OCI-LY7 (cell line): ENCODE measurements around the gene LINGO3. TPM values are rescaled to one million over a fixed set of nuclear protein-coding genes. Genes with fewer than 3 reads are reported as not detected.

Experiments
- BruUV-seq: library from RNA; stranded (reverse); fragments of 400-500 nt; replicated peaks from 2 replicates; lab custom pipeline; 2021; lab: Mats Ljungman, UMichigan
- CTCF ChIA-PET: fragments of 300-600 bp; sonication (Branson Sonifier 250); formaldehyde crosslinking; loops from one replicate; lab custom pipeline; 2022; ENCODE audit warnings: antibody characterized with exemption; ENCODE audit not compliant: unreplicated experiment; lab: Charles Lee
- POLR2A ChIA-PET: fragments of 300-600 bp; sonication (Branson Sonifier 250); formaldehyde crosslinking; loops from one replicate; lab custom pipeline; 2022; ENCODE audit warnings: antibody characterized with exemption; lab: Charles Lee
- DNase-seq: peaks from one replicate; pipeline ENCODE4 v3.0.0-alpha.2; 2015; ENCODE audit warnings: low spot score
- H2AFZ ChIP-seq: fragments of 200-600 bp; sonication (generic), shearing (Covaris generic); 2 replicates; pipeline ENCODE4 v1.6.1; 2014; ENCODE audit warnings: mild to moderate bottlenecking, antibody characterized with exemption, low read length, moderate library complexity
- H3K27ac ChIP-seq: fragments of 200-600 bp; sonication (generic); 2 replicates; pipeline ENCODE4 v1.5.1; 2014; ENCODE audit warnings: mixed run types, low read depth, mild to moderate bottlenecking, moderate library complexity, low read length, inconsistent platforms; ENCODE audit not compliant: poor library complexity, severe bottlenecking
- H3K36me3 ChIP-seq: fragments of 200-600 bp; sonication (generic); 2 replicates; pipeline ENCODE4 v1.6.1; 2014; ENCODE audit warnings: mild to moderate bottlenecking, antibody characterized with exemption, low read length, moderate library complexity, mixed read lengths; ENCODE audit not compliant: insufficient read depth
- H3K4me1 ChIP-seq: fragments of 200-600 bp; sonication (generic); 2 replicates; pipeline ENCODE4 v1.5.1; 2014; ENCODE audit warnings: mild to moderate bottlenecking, low read length; ENCODE audit not compliant: insufficient read depth, poor library complexity, severe bottlenecking
- H3K4me2 ChIP-seq: fragments of 200-600 bp; sonication (generic); 2 replicates; pipeline ENCODE4 v1.6.1; 2014; ENCODE audit warnings: mild to moderate bottlenecking, low read length
- H3K4me3 ChIP-seq: fragments of 200-600 bp; sonication (generic); 2 replicates; pipeline ENCODE4 v1.5.1; 2014; ENCODE audit warnings: mild to moderate bottlenecking, low read depth, low read length; ENCODE audit not compliant: poor library complexity, severe bottlenecking
- H3K79me2 ChIP-seq: fragments of 200-600 bp; sonication (generic); 2 replicates; pipeline ENCODE4 v1.6.1; 2016; ENCODE audit warnings: low read depth, mild to moderate bottlenecking, low read length, moderate library complexity, mixed read lengths; ENCODE audit not compliant: insufficient read depth
- H3K9me2 ChIP-seq: fragments of 200-600 bp; sonication (generic); 2 replicates; pipeline ENCODE4 v1.6.1; 2016; ENCODE audit warnings: mild to moderate bottlenecking, low read length, mixed read lengths; ENCODE audit not compliant: insufficient read depth
- H3K9me3 ChIP-seq: fragments of 200-600 bp; sonication (generic); 2 replicates; pipeline ENCODE4 v1.6.1; 2014; ENCODE audit warnings: mild to moderate bottlenecking, mixed run types, low read length, mixed read lengths
- H4K20me1 ChIP-seq: fragments of 200-600 bp; sonication (generic); 2 replicates; pipeline ENCODE4 v1.6.1; 2014; ENCODE audit warnings: mild to moderate bottlenecking, antibody characterized with exemption, low read length, moderate library complexity, mixed read lengths; ENCODE audit not compliant: insufficient read depth
- EZH2phosphoT487 ChIP-seq: fragments of 200-600 bp; sonication (generic); IDR thresholded peaks from 2 replicates; pipeline ENCODE4 v1.6.1; 2018; ENCODE audit warnings: low read depth, borderline replicate concordance, mild to moderate bottlenecking, mixed run types, antibody characterized with exemption, low read length, moderate library complexity, mixed read lengths
- intact Hi-C: fragments of 100-400 bp; cut with micrococcal nuclease; formaldehyde crosslinking; loops from one replicate; pipeline ENCODE4 v1.10.0; 2022; ENCODE audit not compliant: unreplicated experiment
- total RNA-seq, 2 experiments: library from RNA; depleted of rRNA in 1 of 2; stranded (reverse); fragments of >200 nt in 1 of 2; shearing (Covaris generic) in 1 of 2; gene quantifications; 2 replicates each; pipeline ENCODE4 v1.2.3, GENCODE V29; 2014 to 2022
- TF ChIP-seq, protein P1 (sequence below): fragments of 200-600 bp; sonication (generic); conservative IDR thresholded peaks from 2 replicates; pipeline ENCODE4 v1.5.1; 2014; ENCODE audit warnings: mild to moderate bottlenecking, antibody characterized with exemption, low read length, moderate library complexity, mixed read lengths

The LINGO3 gene
- total RNA-seq, 2 experiments from 2014 or later = 0.13 to 0.38 TPM

DNA sequence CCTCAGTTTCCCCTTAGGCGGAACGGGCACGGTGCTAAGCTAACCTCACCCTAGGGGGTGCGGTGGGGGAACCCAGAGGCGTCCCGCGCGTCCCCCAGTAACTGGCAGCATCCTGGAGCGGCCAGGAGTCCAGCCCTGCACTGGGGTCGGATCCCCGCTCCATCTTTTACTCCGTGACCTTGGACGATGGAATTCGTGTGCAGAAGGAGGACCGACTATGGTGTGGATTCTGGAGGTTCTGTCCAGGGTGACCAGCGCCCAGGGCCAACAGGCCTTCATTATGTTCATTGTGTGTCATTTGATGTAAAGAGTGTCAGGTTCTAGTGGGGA lies 21.2 kb upstream of the LINGO3 start:
- peaks cover 74% of the 10 kb centered on the region for H3K79me2 ChIP-seq
- intact Hi-C loops = loop anchor here (2.0 kb wide), 2 partner anchors 56 to 62 kb away; no protein-coding TSS in a partner anchor
- no peak for DNase-seq

DNA sequence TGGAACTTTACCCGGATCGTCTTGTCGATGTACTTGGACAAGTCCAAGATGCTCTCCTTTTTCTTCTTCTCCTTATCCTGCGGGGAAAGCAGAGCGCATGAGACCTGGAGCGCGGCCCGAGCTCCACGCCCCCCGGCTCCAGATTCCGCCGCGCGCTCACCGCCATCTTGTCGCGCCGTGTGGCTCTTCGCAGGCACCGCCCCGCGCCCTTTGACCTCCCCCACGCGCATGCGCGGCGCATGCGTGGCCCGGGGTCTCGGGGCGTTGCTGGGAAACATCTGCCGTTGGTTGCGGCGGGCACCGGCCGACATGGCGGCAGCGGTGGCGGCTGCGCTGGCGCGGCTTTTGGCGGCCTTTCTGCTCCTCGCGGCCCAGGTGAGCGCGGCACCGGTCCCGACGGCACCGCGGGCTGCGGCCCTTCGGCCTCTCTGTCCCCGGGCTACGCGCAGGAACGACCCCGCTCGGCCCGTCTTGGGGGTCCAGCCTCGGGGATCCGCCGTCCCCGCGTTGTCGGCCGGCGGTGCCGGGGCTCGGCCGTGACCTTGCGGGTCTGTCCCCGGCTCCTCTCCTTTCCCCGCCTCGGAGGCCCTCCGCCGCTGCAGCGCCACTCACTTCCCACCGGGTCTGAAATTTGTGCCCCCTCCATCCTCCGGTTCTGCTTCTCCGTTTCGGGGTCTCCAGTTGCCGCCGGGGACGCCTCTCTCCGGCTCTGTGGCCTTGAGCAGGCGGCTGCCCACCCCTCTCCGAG lies 20.6 kb upstream of the LINGO3 start, which contains the start of the genes LSM7 and SPPL2B:
Gene LSM7, minus strand, starts transcription at position 186 of the 748 bp plus-strand sequence. Its CDS starts 20 bp downstream, at position 166.
Gene SPPL2B, plus strand, starts transcription at position 284 of the 748 bp plus-strand sequence. Its CDS starts 26 bp downstream, at position 310.
- Histone ChIP-seq H2AFZ (no peak within 1 kb of the TSS), H3K4me2 (peak within 1 kb of the TSS; percentile 95), H3K27ac (peak within 1 kb of the TSS; percentile 70), H3K4me3 (peak within 1 kb of the TSS; percentile 89), H3K79me2 (peaks cover 69% of the 10 kb centered on the region), H3K36me3 (peaks cover 39% of the 10 kb centered on the region), H4K20me1 (no peaks in the 10 kb centered on the region; the same call in 1 of the 2 replicates), H3K4me1 (peaks cover 65% of the 10 kb centered on the region), H3K9me2 (no peaks in the 10 kb centered on the region), H3K9me3 (peaks cover 2% of the 10 kb centered on the region; the same call in 1 of the 2 replicates)
- no TSS peak for BruUV-seq
- intact Hi-C loops = loop anchor here (2.0 kb wide), 2 partner anchors 56 to 62 kb away; no protein-coding TSS in a partner anchor
- ChIA-PET CTCF (interaction anchor here (0.8 kb wide), 1 partner anchor 171 kb away, joined by 4 read pairs; no protein-coding TSS in a partner anchor), POLR2A (interaction anchor here (0.7 to 1.1 kb wide), 3 partner anchors 10 to 66 kb away, joined by 3 to 7 read pairs (median 3); no protein-coding TSS in a partner anchor)
- peak; percentile 95 for DNase-seq
- no peak for TF ChIP-seq EZH2phosphoT487
- TF ChIP-seq, protein P1, sequence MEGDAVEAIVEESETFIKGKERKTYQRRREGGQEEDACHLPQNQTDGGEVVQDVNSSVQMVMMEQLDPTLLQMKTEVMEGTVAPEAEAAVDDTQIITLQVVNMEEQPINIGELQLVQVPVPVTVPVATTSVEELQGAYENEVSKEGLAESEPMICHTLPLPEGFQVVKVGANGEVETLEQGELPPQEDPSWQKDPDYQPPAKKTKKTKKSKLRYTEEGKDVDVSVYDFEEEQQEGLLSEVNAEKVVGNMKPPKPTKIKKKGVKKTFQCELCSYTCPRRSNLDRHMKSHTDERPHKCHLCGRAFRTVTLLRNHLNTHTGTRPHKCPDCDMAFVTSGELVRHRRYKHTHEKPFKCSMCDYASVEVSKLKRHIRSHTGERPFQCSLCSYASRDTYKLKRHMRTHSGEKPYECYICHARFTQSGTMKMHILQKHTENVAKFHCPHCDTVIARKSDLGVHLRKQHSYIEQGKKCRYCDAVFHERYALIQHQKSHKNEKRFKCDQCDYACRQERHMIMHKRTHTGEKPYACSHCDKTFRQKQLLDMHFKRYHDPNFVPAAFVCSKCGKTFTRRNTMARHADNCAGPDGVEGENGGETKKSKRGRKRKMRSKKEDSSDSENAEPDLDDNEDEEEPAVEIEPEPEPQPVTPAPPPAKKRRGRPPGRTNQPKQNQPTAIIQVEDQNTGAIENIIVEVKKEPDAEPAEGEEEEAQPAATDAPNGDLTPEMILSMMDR = no peak

More for the DNA sequence above, 21.2 kb upstream of the LINGO3 start:
- H4K20me1 ChIP-seq = no peaks in the 10 kb centered on the region; the same call in 1 of the 2 replicates
- no TSS peak for BruUV-seq
- H3K27ac ChIP-seq = peak overlapping the region; percentile 70
- ChIA-PET POLR2A (no interaction called here), CTCF (no interaction called here)
- TF ChIP-seq EZH2phosphoT487 = no peak
- TF ChIP-seq, protein P1 = no peak
- H3K4me2 ChIP-seq = peak overlapping the region; percentile 95
- H3K36me3 ChIP-seq = peaks cover 40% of the 10 kb centered on the region
- H3K9me3 ChIP-seq = peaks cover 5% of the 10 kb centered on the region; the same call in 1 of the 2 replicates
- H3K4me1 ChIP-seq = peaks cover 71% of the 10 kb centered on the region
- H3K9me2 ChIP-seq = no peaks in the 10 kb centered on the region
- H2AFZ ChIP-seq = no peak overlapping the region
- peak overlapping the region; percentile 89 for H3K4me3 ChIP-seq
